ENCODE results near the gene BTBD10. TPM values are rescaled to one million over a fixed set of nuclear protein-coding genes. Genes with fewer than 3 reads are reported as not detected.

BTBD10 gene
- total RNA-seq, 1 experiment from 2014 or later, result 18.4 TPM

DNA sequence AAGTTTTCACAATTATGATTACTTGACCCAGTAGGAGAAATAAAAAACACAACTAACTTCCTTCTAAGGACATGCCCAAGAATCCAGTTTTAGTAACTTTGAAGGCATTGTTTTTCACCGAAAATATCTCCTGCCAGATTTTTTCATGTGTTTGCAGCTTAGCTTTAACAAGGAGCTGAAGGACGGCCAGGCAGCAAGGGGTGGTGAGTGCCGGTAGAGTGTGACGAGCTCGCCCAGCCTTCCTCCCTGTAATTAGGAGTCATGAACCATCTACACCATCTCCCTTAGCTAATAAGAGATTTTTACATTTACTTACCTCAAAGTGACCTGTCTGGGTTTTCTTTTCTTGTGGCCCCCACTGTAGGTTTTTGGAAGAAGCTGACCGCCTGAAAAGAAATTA lies 113.4 kb downstream of the BTBD10 start:
- intact Hi-C loops (cut with micrococcal nuclease; ENCODE audit: unreplicated experiment), result no loop called here

DNA sequence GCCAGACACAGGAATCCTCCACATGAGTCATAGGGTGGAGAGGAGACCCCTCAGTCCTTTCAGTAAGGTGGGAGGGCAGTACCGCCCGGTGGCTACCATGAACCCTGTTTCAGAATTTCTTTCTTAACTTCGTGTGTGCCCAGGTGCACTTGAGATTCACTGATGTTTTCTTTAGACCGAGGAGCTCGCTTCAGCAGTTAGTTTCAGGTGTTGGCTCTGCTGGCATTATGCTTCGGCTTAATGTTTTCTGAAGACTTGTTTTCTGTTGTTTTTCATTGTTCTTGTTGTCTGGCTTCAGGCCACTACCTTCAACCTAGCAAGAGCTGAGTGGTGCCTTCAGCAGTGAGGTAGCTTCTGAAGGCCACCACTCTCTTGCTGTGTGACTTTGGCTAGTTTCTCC lies 114.0 kb downstream of the BTBD10 start:
- Histone ChIP-seq H3K9me3 (ENCODE audit: low read depth, low read length, poor library complexity, severe bottlenecking) (no peaks in the 10 kb centered on the region), H3K27me3 (replicated peaks; ENCODE audit: insufficient read depth, low read depth, low read length, poor library complexity) (no peaks in the 10 kb centered on the region), H3K4me1 (ENCODE audit: insufficient read depth, low read length, poor library complexity, severe bottlenecking) (no peaks in the 10 kb centered on the region), H3K4me3 (ENCODE audit: low read depth, low read length, poor library complexity, severe bottlenecking) (no peak overlapping the region), H3K27ac (ENCODE audit: low read depth, low read length, poor library complexity, severe bottlenecking) (no peak overlapping the region), H3K36me3 (ENCODE audit: insufficient read depth, low read length, poor library complexity, severe bottlenecking) (no peaks in the 10 kb centered on the region)
- intact Hi-C loops (cut with micrococcal nuclease; ENCODE audit: unreplicated experiment), result no loop called here
- no TSS peak for BruUV-seq (replicated peaks)
- POLR2A ChIA-PET (ENCODE audit: low non-redundant PET), result no interaction called here
- TF ChIP-seq, protein P1, sequence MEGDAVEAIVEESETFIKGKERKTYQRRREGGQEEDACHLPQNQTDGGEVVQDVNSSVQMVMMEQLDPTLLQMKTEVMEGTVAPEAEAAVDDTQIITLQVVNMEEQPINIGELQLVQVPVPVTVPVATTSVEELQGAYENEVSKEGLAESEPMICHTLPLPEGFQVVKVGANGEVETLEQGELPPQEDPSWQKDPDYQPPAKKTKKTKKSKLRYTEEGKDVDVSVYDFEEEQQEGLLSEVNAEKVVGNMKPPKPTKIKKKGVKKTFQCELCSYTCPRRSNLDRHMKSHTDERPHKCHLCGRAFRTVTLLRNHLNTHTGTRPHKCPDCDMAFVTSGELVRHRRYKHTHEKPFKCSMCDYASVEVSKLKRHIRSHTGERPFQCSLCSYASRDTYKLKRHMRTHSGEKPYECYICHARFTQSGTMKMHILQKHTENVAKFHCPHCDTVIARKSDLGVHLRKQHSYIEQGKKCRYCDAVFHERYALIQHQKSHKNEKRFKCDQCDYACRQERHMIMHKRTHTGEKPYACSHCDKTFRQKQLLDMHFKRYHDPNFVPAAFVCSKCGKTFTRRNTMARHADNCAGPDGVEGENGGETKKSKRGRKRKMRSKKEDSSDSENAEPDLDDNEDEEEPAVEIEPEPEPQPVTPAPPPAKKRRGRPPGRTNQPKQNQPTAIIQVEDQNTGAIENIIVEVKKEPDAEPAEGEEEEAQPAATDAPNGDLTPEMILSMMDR (conservative IDR thresholded peaks at IDR 0.05; ENCODE audit: low read depth, low read length), result no peak
- no peak for TF ChIP-seq EZH2 (IDR thresholded peaks at IDR 0.05; ENCODE audit: borderline replicate concordance, low read depth, low read length, poor library complexity, severe bottlenecking)
- CTCF ChIA-PET, result no interaction called here
- no peak for DNase-seq (ENCODE audit: low spot score)

More for the DNA sequence above, 113.4 kb downstream of the BTBD10 start:
- Histone ChIP-seq H3K4me1 (ENCODE audit: insufficient read depth, low read length, poor library complexity, severe bottlenecking) (no peaks in the 10 kb centered on the region), H3K9me3 (ENCODE audit: low read depth, low read length, poor library complexity, severe bottlenecking) (no peaks in the 10 kb centered on the region), H3K4me3 (ENCODE audit: low read depth, low read length, poor library complexity, severe bottlenecking) (no peak overlapping the region), H3K27me3 (replicated peaks; ENCODE audit: insufficient read depth, low read depth, low read length, poor library complexity) (no peaks in the 10 kb centered on the region), H3K36me3 (ENCODE audit: insufficient read depth, low read length, poor library complexity, severe bottlenecking) (no peaks in the 10 kb centered on the region), H3K27ac (ENCODE audit: low read depth, low read length, poor library complexity, severe bottlenecking) (no peak overlapping the region)
- no peak for TF ChIP-seq EZH2 (IDR thresholded peaks at IDR 0.05; ENCODE audit: borderline replicate concordance, low read depth, low read length, poor library complexity, severe bottlenecking)
- TF ChIP-seq, protein P1 (conservative IDR thresholded peaks at IDR 0.05; ENCODE audit: low read depth, low read length), result no peak
- ChIA-PET CTCF (no interaction called here), POLR2A (ENCODE audit: low non-redundant PET) (no interaction called here)
- DNase-seq (ENCODE audit: low spot score), result no peak
- no TSS peak for BruUV-seq (replicated peaks)

DNA sequence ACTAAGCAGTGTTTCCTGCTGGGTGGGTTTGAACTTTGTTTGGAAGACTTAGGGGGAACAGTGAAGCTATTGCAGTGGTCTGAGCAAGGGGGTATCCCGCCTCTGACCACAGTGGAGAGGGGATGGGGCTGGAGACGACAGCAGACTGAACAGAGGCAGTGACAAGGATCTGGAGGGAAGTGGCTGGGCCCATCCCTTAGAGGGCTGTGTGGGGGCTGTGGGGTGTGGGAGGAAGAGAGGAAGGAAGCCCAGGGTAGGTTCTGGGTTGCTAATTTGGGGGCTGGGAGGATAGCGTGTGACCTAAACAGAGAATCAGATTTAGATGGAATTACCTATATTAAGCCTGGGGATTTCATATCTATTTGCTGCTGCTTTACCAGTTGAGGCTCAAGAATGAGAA lies 114.7 kb downstream of the BTBD10 start:
- no peak overlapping the region for H3K27ac ChIP-seq (ENCODE audit: low read depth, low read length, poor library complexity, severe bottlenecking)
- ChIA-PET CTCF (no interaction called here), POLR2A (ENCODE audit: low non-redundant PET) (no interaction called here)
- no peaks in the 10 kb centered on the region for H3K4me1 ChIP-seq (ENCODE audit: insufficient read depth, low read length, poor library complexity, severe bottlenecking)
- DNase-seq (ENCODE audit: low spot score), result no peak
- H3K27me3 ChIP-seq (replicated peaks; ENCODE audit: insufficient read depth, low read depth, low read length, poor library complexity), result no peaks in the 10 kb centered on the region
- intact Hi-C loops (cut with micrococcal nuclease; ENCODE audit: unreplicated experiment), result no loop called here
- BruUV-seq (replicated peaks), result no TSS peak
- H3K9me3 ChIP-seq (ENCODE audit: low read depth, low read length, poor library complexity, severe bottlenecking), result no peaks in the 10 kb centered on the region
- H3K4me3 ChIP-seq (ENCODE audit: low read depth, low read length, poor library complexity, severe bottlenecking), result no peak overlapping the region
- no peaks in the 10 kb centered on the region for H3K36me3 ChIP-seq (ENCODE audit: insufficient read depth, low read length, poor library complexity, severe bottlenecking)
- TF ChIP-seq EZH2 (IDR thresholded peaks at IDR 0.05; ENCODE audit: borderline replicate concordance, low read depth, low read length, poor library complexity, severe bottlenecking), result no peak

DNA sequence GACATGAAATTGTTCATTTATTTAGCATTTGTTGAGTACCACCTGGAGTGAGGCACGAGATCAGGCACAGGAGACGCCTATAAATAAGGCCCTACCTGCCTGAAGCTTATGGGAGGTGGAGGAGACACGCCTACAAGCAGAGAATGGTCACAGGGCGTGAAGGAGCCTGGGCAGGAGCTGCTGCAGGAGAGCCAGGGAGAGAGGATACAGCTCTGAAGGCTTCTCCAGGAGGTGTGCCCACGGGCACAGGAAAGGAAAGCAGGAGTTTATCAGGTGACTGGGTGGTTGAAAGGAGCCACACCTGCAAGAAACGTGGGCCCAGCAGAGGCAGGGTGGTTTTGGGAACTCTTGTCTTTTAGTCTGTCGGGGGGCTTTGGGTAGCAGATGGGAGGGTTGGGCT lies 115.1 kb downstream of the BTBD10 start:
- POLR2A ChIA-PET (ENCODE audit: low non-redundant PET), result no interaction called here
- intact Hi-C loops (cut with micrococcal nuclease; ENCODE audit: unreplicated experiment), result no loop called here
- CTCF ChIA-PET, result no interaction called here
- no peaks in the 10 kb centered on the region for H3K27me3 ChIP-seq (replicated peaks; ENCODE audit: insufficient read depth, low read depth, low read length, poor library complexity)
- no peak for DNase-seq (ENCODE audit: low spot score)
- H3K4me1 ChIP-seq (ENCODE audit: insufficient read depth, low read length, poor library complexity, severe bottlenecking), result no peaks in the 10 kb centered on the region
- no TSS peak for BruUV-seq (replicated peaks)
- TF ChIP-seq, protein P1 (conservative IDR thresholded peaks at IDR 0.05; ENCODE audit: low read depth, low read length), result no peak
- no peak for TF ChIP-seq EZH2 (IDR thresholded peaks at IDR 0.05; ENCODE audit: borderline replicate concordance, low read depth, low read length, poor library complexity, severe bottlenecking)
- no peak overlapping the region for H3K27ac ChIP-seq (ENCODE audit: low read depth, low read length, poor library complexity, severe bottlenecking)
- no peaks in the 10 kb centered on the region for H3K36me3 ChIP-seq (ENCODE audit: insufficient read depth, low read length, poor library complexity, severe bottlenecking)
- no peak overlapping the region for H3K4me3 ChIP-seq (ENCODE audit: low read depth, low read length, poor library complexity, severe bottlenecking)
- no peaks in the 10 kb centered on the region for H3K9me3 ChIP-seq (ENCODE audit: low read depth, low read length, poor library complexity, severe bottlenecking)

Measured in A673 (cell line).